ENCODE measurements around the gene BTBD7. TPM values are rescaled to one million over a fixed set of nuclear protein-coding genes. Genes with fewer than 3 reads are reported as not detected.

The BTBD7 gene
- total and polyA plus RNA-seq, 2 donors (not counting 1 experiment from before 2014, with no cell fraction given), result 8.1 to 48.6 TPM

DNA sequence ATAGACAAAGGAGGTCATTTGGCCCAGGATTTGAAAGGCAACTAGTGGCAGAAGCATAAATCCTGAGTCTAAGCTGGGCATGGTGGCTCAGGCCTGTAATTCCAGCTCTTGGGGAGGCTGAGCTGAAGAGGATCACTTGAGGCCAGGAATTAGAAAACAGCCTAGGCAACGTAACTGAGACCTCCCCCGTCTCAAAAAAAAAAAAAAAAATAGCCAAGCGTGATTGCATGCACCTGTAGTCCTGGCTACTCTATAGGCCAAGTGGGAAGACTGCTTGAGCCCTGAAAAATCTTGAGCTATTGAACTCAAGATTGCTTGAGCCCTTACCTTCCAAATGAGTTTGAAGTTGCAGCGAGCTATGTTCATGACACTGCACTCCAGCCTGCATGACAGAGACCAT lies 133.8 kb downstream of the BTBD7 start:
- Histone ChIP-seq H3K27ac (ENCODE audit: low read length in 2 of 2) (no peak overlapping the region), H3K4me3 (ENCODE audit: control extremely low read depth in 1 of 5, extremely low read depth in 1 of 5, insufficient read depth in 1 of 5, low read depth in 2 of 5, low read length in 4 of 5) (no peak overlapping the region), H3K9me3 (ENCODE audit: control extremely low read depth in 1 of 3, control insufficient read depth in 2 of 3, insufficient read depth in 1 of 3, low read length in 2 of 3) (no peaks in the 10 kb centered on the region), H3K4me2 (replicated peaks; ENCODE audit: low read depth, low read length, poor library complexity, severe bottlenecking) (no peak overlapping the region), H3K9ac (ENCODE audit: low read length) (no peak overlapping the region), H3K36me3 (replicated peaks in 1 of 2; ENCODE audit: control extremely low read depth in 1 of 2, control insufficient read depth in 1 of 2, extremely low read depth in 1 of 2, insufficient read depth in 2 of 2, low read length in 1 of 2) (no peaks in the 10 kb centered on the region), H3K79me2 (ENCODE audit: control insufficient read depth, insufficient read depth, low read length) (peaks cover 41% of the 10 kb centered on the region), H3K27me3 (replicated peaks in 1 of 4; ENCODE audit: control extremely low read depth in 1 of 4, control insufficient read depth in 3 of 4, insufficient read depth in 4 of 4, low read length in 3 of 4) (no peaks in the 10 kb centered on the region), H4K20me1 (ENCODE audit: control insufficient read depth, insufficient read depth, low read length, poor library complexity, severe bottlenecking) (no peaks in the 10 kb centered on the region), H2AFZ (ENCODE audit: insufficient read depth, low read depth, low read length, poor library complexity, severe bottlenecking) (no peak overlapping the region), H3K4me1 (ENCODE audit: control insufficient read depth in 2 of 2, insufficient read depth in 2 of 2, low read length in 2 of 2) (no peaks in the 10 kb centered on the region)
- ChIA-PET POLR2A (no interaction called here), CTCF (interaction anchor here (0.6 to 1.0 kb wide), 3 partner anchors 8 to 20 kb away, joined by 3 read pairs; no protein-coding TSS in a partner anchor)
- no peaks in the 10 kb centered on the region for H3K9me3 Mint-ChIP-seq (ENCODE audit: insufficient read depth)
- intact Hi-C loops (cut with micrococcal nuclease), result no loop called here
- WGBS (ENCODE audit: insufficient coverage), result 100% methylated on average over 3 of the region's 4 CpGs
- ATAC-seq (ENCODE audit: low read depth), result no peak
- no peak for TF ChIP-seq EZH2 (IDR thresholded peaks at IDR 0.05; ENCODE audit: borderline replicate concordance, insufficient read depth, low read depth, low read length, poor library complexity, severe bottlenecking)
- no peaks in the 10 kb centered on the region for H3K4me1 Mint-ChIP-seq
- no peak overlapping the region for H3K27ac Mint-ChIP-seq
- no peak for DNase-seq
- H3K27me3 Mint-ChIP-seq, result no peaks in the 10 kb centered on the region
- H3K4me3 Mint-ChIP-seq, result no peak overlapping the region

DNA sequence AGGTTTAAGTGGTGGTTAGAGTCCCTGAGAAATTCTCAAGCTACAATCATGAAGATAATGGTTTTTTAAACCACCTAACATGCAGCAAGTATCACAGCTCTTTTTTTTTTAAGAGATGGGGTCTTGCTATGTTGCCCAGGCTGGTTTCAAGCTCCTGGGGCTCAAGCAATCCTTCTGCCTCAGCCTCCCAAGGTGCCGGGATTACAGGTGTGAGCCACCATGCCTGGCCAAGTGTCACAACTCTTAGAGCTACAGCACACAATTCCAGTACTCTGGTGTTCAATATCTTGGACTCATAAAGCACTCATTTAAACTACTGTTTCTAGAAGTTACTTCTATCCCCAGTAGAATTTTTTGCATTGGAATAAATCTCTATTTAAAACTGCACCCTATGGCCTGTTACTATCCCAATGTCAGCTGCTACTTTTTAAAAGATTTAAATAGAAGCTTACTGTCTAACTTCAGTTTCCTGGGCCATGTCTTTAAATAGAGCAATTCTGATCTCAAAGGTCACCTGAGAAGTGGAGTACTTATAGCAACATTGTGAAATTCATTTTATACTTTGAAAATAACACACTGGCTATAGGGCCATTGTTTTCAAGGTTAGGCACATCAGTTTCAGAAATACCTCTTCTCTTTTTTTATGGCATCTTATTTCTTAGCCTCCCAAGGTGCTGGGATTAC lies 137.4 kb downstream of the BTBD7 start:
- H3K4me3 ChIP-seq (ENCODE audit: control extremely low read depth in 1 of 5, extremely low read depth in 1 of 5, insufficient read depth in 1 of 5, low read depth in 2 of 5, low read length in 4 of 5), result no peak overlapping the region
- no peaks in the 10 kb centered on the region for H4K20me1 ChIP-seq (ENCODE audit: control insufficient read depth, insufficient read depth, low read length, poor library complexity, severe bottlenecking)
- no peak overlapping the region for H2AFZ ChIP-seq (ENCODE audit: insufficient read depth, low read depth, low read length, poor library complexity, severe bottlenecking)
- H3K4me1 ChIP-seq (ENCODE audit: control insufficient read depth in 2 of 2, insufficient read depth in 2 of 2, low read length in 2 of 2), result no peaks in the 10 kb centered on the region
- CTCF ChIA-PET, result no interaction called here
- Mint-ChIP-seq H3K27me3 (no peaks in the 10 kb centered on the region), H3K4me1 (no peaks in the 10 kb centered on the region), H3K27ac (no peak overlapping the region), H3K9me3 (ENCODE audit: insufficient read depth) (no peaks in the 10 kb centered on the region), H3K4me3 (no peak overlapping the region)
- 100% methylated on average over 1 of the region's 1 CpG for WGBS (ENCODE audit: insufficient coverage)
- H3K9ac ChIP-seq (ENCODE audit: low read length), result no peak overlapping the region
- POLR2A ChIA-PET, result no interaction called here
- intact Hi-C loops (cut with micrococcal nuclease), result no loop called here
- H3K9me3 ChIP-seq (ENCODE audit: control extremely low read depth in 1 of 3, control insufficient read depth in 2 of 3, insufficient read depth in 1 of 3, low read length in 2 of 3), result no peaks in the 10 kb centered on the region
- no peak overlapping the region for H3K27ac ChIP-seq (ENCODE audit: low read length in 2 of 2)
- H3K4me2 ChIP-seq (replicated peaks; ENCODE audit: low read depth, low read length, poor library complexity, severe bottlenecking), result no peak overlapping the region
- no peak for ATAC-seq (ENCODE audit: low read depth)
- DNase-seq, result no peak
- no peaks in the 10 kb centered on the region for H3K27me3 ChIP-seq (replicated peaks in 1 of 4; ENCODE audit: control extremely low read depth in 1 of 4, control insufficient read depth in 3 of 4, insufficient read depth in 4 of 4, low read length in 3 of 4)
- H3K79me2 ChIP-seq (ENCODE audit: control insufficient read depth, insufficient read depth, low read length), result peaks cover 37% of the 10 kb centered on the region
- TF ChIP-seq, protein P1, sequence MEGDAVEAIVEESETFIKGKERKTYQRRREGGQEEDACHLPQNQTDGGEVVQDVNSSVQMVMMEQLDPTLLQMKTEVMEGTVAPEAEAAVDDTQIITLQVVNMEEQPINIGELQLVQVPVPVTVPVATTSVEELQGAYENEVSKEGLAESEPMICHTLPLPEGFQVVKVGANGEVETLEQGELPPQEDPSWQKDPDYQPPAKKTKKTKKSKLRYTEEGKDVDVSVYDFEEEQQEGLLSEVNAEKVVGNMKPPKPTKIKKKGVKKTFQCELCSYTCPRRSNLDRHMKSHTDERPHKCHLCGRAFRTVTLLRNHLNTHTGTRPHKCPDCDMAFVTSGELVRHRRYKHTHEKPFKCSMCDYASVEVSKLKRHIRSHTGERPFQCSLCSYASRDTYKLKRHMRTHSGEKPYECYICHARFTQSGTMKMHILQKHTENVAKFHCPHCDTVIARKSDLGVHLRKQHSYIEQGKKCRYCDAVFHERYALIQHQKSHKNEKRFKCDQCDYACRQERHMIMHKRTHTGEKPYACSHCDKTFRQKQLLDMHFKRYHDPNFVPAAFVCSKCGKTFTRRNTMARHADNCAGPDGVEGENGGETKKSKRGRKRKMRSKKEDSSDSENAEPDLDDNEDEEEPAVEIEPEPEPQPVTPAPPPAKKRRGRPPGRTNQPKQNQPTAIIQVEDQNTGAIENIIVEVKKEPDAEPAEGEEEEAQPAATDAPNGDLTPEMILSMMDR (IDR thresholded peaks at IDR 0.05), result no peak
- TF ChIP-seq EZH2 (IDR thresholded peaks at IDR 0.05; ENCODE audit: borderline replicate concordance, insufficient read depth, low read depth, low read length, poor library complexity, severe bottlenecking), result no peak
- H3K36me3 ChIP-seq (replicated peaks in 1 of 2; ENCODE audit: control extremely low read depth in 1 of 2, control insufficient read depth in 1 of 2, extremely low read depth in 1 of 2, insufficient read depth in 2 of 2, low read length in 1 of 2), result no peaks in the 10 kb centered on the region

Other genes with a start within 250 kb of the BTBD7 start
- 42.1 and 46.9 TPM in 2 replicates for gene ITPK1, start 217.1 kb downstream of the BTBD7 start, total RNA-seq
- 34.6 and 46.0 TPM in 2 replicates for gene ITPK1, start 217.1 kb downstream of the BTBD7 start, polyA plus RNA-seq
- gene MOAP1, start 148.1 kb downstream of the BTBD7 start, total RNA-seq, result 30.8 and 31.2 TPM in 2 replicates
- gene MOAP1, start 148.1 kb downstream of the BTBD7 start, polyA plus RNA-seq, result 74.9 and 110 TPM in 2 replicates
- 18.0 and 18.8 TPM in 2 replicates for gene LYSET, start 147.7 kb downstream of the BTBD7 start, total RNA-seq
- gene LYSET, start 147.7 kb downstream of the BTBD7 start, polyA plus RNA-seq, result 8.2 and 11.1 TPM in 2 replicates
- gene GON7, start 126.0 kb downstream of the BTBD7 start, total RNA-seq, result 8.9 and 9.9 TPM in 2 replicates
- gene GON7, start 126.0 kb downstream of the BTBD7 start, polyA plus RNA-seq, result 4.3 and 6.1 TPM in 2 replicates
- gene UBR7, start 125.8 kb downstream of the BTBD7 start, total RNA-seq, result 17.3 and 19.1 TPM in 2 replicates
- 11.3 and 14.3 TPM in 2 replicates for gene UBR7, start 125.8 kb downstream of the BTBD7 start, polyA plus RNA-seq
- not detected in 2 replicates for gene COX8C, start 14.1 kb upstream of the BTBD7 start, total RNA-seq
- gene COX8C, start 14.1 kb upstream of the BTBD7 start, polyA plus RNA-seq, result not detected in 2 replicates
- gene UNC79, start 97.9 kb upstream of the BTBD7 start, total RNA-seq, result 0.15 and 0.24 TPM in 2 replicates
- gene UNC79, start 97.9 kb upstream of the BTBD7 start, polyA plus RNA-seq, result 0.03 and 0.04 TPM in 2 replicates